ENCODE results near the gene TOMT.

Gene TOMT, protein sequence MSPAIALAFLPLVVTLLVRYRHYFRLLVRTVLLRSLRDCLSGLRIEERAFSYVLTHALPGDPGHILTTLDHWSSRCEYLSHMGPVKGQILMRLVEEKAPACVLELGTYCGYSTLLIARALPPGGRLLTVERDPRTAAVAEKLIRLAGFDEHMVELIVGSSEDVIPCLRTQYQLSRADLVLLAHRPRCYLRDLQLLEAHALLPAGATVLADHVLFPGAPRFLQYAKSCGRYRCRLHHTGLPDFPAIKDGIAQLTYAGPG

DNA sequence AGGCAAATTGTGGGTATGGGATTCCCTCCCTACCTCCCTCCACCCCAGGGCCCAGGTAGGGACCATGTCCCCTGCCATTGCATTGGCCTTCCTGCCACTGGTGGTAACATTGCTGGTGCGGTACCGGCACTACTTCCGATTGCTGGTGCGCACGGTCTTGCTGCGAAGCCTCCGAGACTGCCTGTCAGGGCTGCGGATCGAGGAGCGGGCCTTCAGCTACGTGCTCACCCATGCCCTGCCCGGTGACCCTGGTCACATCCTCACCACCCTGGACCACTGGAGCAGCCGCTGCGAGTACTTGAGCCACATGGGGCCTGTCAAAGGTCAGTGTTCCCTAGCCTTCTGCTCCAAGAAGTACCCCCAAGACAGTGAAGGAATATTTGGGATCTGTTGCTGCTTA, at the start of gene TOMT:
Gene TOMT, plus strand, starts transcription at position 37 of the 400 bp plus-strand sequence. Its CDS starts 28 bp downstream, at position 65.
- no peak for DNase-seq

DNA sequence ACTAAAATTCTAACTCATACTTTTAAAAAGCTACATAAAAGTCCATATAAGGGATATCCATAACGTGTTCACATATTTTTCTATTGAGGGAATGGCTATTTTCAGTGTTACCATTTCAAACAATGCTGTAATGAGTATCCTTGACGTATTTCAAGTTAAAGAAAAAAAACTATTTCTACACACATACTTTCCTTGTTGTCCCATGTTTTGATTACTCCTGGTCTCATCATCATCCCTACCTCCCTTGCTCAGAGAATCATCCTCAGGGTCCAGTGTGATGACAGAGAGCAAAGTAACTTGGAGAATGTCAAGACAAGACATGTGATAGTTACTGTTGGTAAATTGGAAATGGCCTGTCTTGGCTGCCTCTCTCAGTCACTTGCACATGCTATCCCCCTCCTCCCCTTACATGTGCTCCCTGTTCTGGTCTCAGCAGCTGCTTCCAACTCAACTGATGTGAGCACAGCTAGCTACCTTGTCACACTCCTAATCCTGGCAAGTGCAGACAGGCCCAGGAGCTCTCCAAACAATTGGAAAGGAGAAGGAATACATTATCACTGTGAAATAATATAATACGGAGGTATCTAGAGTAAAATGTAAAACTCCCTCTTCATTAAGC, 47.2 kb upstream of the TOMT start:
- no peak for DNase-seq

DNA sequence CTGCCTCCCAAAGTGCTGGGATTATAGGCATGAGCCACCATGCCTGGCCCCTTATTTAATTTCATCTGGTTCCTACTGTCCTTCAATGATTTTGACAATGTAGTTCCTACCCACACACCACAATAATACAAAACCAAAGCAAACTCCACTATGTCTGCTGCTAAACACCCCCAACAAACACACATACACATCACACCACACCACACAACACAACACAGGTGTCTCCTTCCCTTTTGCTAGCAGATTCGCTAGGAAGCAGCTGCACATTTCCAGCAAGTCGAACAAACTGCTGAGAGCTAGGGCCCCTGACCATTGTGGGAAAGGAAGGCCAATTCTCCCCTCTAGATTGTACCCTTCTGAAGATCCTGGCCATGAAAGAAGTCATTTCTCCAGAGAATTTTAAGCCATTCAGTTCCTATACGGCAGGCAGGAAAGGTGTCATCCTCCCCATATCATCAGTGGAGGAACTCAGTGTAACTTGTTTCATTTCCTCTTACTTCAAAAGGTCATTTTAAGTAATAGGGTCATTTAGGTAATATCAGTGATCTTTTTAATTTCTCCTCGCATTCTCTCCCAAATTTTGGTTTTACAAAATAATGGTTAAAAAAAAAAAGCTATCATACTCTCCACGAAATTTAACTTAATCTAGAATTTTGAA, 43.9 kb upstream of the TOMT start:
- no peak for DNase-seq

DNA sequence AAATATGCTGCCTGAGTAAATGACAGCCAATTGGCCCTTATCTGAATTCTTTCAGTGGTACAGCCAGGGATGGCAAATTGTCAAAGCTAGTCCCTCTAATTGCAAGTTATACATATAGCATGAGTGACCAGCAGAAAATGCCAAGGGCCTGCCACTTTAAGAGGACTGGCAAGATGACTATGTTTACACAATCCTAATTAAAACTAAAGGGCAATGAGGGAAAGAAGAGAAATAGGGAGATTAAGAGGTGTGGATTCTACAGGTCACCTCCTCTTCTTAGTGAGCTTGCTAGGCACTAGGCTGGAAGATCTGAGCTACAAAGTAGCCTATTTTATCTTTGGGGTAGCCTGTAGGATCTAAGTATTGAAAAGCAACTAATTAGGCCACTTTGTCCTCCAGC, 38.9 kb upstream of the TOMT start:
- no peak for DNase-seq

DNA sequence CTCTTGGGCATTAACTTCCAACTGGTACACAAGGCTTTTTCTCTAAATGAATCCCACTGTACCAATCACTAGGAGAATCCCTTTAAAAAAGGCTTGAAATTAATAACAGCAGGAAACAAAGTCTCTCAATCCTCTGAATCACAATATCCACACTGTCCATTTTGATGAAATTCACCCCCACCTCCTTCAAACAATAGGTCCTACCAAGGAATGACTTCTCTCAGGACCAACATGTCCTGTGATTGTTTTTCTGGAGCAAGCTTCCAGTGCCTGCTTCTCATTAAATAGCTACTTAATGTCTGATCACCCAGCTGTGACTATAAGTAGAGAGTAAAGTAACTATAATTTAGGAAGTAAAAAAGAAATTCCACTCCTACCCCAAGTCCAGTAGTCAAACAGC, 38.5 kb upstream of the TOMT start:
- DNase-seq: no peak

DNA sequence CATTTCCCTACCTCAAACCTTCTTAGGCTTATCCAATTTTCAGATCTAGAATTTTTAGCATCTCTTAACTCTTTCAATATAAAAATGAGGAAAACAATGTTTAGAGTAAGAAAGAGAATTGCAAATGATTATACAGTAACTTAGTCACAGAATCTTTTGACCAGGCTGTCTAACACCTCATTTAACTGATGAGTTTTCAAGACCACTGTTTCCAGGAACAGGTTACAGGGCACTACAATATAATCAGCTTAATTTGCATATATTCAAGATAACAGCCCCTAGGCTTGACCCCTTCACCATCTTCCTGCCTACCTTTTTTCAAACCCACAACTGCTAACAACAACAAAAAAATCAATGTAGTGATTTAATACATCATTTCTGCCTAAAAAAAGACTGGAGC, 38.0 kb upstream of the TOMT start:
- DNase-seq: no peak

DNA sequence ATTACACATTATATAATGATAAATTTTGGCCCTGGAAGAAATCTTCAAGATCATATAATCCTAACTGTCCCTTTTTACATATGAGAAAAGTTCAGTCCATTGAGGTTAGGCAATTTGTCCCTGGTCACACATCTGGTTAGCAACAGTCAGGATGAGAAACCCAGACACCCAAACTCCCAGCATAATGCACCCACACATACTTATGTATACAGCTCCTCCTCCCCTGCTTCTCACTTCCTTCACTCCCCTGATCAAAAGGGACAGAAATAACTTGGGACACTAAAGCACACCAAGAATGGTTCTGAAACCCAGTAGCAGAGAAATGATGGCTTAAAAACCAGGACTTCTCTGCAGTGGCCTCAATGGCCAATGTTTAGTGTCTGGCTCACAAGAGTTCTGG, 36.5 kb upstream of the TOMT start:
- no peak for DNase-seq

DNA sequence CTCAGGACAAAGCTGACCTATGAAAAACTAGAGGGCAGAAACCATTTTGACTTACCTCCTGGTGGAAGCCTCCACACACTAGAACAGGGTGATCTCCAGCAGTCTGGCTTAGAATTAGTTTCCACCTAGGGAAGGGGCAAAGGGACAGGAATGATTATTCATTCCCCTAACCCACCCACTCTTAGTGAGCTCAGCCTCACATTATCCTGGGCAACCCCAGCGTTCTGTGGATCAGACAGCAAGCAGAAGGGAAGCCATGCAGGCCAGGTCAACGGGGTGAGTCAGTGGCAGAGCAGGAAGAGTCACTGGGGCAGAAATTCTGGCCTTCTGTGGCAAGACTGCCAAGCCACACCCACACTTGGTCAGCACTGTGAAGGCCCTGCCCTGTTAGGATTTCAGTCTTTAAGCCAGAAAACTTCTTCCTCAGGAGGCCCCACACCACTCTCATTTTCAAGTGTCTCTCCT, 35.9 kb upstream of the TOMT start:
- DNase-seq: peak; percentile 83

DNA sequence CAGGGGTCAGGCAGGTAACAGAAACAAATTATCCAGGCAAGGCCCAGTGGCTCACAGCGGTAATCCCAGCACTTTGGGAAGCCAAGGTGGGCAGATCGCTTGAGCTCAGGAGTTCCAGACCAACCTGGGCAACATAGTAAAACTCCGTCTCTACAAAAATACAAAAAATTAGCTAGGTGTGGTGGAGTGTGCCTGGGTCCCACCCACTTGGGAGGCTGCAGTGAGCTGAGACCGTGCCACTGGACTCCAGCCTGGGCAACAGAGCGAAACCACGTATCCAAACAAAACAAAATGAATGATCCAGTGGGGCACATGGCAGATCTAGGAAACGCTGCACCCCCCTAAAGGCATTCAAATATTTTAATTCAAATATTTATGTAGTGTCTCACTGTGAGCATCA, 35.2 kb upstream of the TOMT start:
- DNase-seq: no peak

DNA sequence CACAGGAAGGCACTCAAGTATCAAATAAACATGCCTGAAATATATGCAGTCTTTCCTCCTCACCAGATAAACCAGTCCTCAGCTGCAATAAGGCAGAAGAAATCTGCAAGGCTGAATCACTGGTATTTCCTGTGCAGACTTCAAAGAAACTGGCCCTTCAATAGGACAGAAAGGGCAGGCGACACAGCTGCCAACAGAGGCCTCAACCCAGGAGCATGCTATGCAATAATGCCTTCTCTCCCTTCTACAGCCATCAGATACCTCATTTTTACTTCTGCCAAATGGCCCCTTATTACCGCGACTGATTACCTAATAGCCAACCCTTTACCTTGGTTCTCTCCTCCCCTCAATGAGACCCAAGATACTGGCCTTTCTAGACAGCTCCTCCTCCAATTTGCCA, 33.4 kb upstream of the TOMT start:
- peak; percentile 78 for DNase-seq

DNA sequence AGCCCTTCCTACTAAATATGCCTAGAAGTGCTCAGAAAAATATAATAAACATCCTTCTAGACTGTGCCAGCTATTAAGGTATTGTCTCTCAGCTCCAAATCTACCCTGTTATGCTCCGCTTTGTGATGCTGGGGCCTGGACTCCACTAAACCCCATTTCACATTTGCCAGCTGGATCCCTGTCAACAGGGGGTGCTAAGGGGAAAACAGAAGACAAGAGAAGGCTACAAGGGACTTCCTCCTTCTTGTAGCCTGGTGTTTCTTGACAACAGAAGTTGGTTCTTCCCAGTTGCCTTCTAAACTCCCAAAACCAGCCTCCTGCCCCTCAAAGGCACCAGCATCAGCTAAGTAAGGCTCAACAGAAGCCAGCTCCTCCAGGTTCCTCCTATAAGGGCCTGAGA, 30.6 kb upstream of the TOMT start:
- DNase-seq: no peak

DNA sequence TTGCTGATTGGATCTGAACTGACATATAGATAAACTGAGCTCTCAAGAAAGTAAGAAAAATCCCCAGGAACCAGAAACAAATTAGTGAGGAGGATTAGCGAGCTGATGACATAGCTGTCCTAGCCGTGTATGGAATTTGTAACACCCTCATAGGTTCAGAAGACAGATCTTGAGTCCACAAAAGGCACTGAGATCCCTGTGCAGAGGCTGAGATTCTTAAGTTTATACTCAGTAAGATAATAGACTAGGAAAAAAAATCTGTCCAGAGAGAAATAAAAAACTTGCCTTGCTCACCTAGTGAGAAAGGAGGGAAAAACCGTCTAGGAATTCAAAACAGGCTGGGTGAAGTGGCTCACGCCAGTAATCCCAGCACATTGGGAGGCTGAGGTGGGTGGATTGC, 30.0 kb upstream of the TOMT start:
- DNase-seq: no peak

DNA sequence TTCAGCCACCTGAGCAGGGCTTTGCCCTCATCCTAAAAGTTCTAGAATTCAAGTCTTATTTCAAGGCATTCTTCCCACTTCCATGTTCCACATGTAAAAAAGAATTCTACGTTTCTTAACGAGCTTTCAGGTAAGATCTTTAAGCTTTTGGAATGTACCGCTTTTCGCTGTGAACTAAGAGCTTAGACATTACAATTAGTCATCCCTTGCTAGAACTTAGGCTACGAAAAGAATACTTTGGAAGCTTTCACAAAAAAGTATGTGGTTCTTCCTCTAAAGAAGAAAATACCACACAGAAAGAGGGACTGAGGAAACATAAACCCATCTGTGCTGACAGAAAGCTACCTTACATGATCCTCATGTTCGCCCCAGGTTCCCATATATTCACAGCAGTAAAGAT, 27.2 kb upstream of the TOMT start:
- no peak for DNase-seq

DNA sequence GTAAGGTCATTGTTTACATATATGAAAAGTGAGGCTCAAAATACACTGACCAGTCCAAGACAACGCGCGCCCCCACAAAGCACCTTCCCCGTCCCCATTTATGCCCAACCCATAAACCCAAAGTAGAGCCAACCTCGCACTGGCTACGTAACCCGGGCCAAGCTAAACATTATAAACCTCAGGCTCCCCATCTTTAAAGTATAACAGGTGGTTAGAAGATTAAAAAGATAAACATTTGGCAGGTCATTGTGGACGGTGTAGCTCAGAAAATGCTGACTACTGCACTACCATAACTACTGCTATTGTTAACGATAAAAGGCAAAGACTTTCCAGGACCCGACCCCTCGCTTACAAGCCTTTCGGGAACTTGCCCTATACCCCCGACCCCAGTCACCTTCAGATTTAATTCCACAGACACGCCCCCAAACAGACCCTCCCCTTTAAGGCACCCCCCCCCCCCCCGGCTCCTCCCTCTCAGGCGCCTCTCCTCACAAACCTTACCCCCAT, 25.9 kb upstream of the TOMT start:
- no peak for DNase-seq

DNA sequence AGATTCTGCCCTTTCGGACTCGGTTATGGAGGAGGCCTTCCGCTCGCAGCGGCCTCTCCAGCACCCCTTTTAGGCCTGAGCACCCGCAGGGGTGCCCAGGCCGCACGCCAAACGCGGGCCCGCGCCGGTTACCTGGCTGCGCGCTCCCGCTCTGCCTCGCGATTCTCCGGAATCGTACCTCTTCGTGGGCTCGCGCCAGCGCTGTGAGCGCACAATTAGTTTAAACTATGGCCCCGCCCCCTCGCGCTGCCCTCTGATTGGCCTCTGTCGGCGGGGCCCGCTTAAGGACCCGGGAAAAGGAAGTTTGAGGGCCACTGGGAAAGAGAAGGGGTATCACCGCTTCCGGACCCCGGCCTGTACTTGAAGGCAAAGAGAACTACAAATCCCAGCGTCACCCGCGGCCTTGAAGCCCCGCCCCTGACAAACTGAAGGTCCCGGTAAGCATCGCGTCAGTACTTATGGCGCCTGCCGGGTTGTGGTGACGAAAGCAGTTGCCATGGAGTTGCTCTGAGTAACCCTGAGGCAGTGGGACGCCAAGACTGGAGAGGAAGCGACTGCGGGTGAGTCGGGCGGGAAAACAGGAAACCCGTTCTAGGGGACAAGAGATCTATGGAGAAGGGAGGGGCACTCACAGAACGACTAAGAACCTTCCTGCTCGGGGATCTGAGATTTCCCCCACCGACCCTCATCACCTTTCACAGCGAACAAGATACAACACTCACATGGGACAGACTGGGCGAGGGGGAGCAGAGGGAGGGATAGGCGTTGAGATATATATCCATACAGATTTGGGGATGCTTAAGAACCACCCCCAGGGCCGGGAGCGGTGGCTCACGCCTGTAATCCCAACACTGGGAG, 25.2 kb upstream of the TOMT start, which contains the start of the genes LRRC51 and NUMA1:
Gene LRRC51, plus strand, starts transcription at position 525 of the 858 bp plus-strand sequence. CDS start 8,234 bp downstream, outside the sequence.
Gene NUMA1, minus strand, starts transcription at position 217 of the 858 bp plus-strand sequence. CDS start 44,599 bp downstream, outside the sequence.
- DNase-seq: peak; percentile 99

DNA sequence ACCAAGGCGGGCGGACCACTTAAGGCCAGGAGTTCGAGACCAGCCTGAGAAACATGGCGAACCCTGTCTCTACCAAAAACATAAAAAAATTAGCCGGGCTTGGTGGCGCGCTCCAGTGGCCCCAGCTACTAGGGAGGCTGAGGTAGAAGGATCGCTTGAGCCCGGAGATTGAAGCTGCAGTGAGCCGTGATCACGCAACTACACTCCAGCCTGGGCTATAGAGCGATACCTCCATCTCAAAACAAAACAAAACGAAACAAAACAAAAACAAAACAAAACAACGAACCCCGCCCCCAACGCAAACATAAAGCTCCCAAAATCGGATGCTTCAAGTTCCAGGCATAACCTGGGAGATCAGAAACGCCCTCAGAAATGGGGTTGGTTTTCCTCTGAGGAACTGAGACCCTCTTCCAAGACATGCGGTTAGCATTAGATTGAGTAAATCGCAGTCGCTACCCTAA, 24.5 kb upstream of the TOMT start:
- DNase-seq: no peak

DNA sequence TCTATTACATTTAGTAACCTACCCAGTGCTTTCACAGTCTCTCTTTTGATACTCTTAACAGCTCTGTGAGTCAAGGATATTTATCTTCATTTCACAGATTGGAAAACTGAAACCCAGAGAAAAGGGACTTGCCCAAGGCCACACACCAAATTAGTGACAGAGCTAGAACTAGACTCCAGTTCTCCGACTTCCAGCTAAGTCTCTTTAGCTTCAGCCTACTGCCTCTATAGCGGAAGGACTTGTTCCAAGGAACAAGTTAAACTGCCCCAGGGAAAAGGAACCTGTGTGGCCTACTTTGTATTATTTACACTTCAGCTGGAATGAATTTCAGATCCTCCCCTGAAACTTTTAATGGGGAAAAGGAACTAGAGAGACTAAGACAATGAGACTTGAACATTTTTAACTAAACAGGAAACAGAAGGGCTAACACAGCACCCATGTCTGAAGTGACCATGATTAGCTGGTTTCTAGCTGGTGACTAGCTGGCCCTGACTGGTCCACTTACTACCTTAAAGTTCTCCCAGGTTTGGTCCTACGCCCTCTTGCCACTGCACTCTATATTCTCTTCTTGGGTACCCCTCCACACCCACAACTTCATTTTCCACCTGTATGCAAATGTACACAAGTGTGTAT, 23.8 kb upstream of the TOMT start:
- no peak for DNase-seq

DNA sequence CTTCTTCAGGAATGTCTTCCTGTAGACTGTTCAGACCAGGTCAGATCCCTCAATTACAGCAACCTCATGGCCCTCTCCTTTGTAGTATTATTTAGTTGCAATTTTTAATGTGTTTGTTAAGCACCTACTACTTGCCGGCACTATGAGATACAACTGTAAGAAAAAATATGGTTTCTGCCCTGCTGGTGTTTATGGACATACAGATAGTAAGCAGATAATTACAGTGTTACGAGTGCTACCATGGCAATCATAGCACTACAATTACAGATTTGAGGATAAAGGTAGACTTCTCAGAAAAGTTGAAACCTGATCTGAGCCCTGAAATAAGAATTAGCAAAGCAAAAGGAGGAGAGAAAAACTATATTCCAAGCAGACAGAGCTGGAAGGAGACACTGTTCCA, 22.3 kb upstream of the TOMT start:
- no peak for DNase-seq

DNA sequence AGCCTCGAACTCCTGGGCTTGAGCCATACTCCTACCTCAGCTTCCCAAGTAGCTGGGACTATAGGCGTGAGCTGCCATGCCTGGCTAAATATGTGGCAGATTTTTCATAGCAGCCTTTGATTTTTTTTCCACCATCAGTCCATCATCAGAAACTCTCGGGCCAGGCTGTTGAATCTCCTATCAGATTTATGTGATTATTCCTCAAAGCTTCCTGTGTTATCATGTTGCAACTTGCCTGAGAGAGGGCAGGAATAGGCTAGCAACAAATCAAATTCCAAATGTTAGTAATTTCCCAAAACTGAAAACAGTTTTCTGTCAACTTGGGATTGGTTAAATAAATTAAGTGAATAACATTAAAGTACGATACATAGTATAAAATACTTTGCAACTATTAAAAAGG, 21.6 kb upstream of the TOMT start:
- no peak for DNase-seq

DNA sequence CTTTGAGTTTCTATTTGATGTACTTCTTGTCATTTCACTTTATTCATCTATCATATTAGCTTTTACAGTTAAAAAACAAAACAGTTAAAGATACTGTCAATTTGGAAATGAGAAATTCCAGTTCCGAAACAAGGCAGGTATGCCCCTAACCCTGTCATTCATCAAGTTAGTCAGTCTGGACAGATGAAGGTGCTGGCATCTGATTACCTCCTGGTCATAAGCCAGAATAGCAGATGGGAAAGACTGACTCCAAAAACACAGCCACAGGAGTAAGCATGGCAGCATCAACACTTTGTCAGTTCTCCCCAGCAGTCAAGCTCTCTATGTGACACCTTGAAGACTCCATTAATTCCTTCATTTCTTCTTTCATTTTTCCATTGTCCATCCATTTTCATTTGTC, 20.8 kb upstream of the TOMT start:
- no peak for DNase-seq

DNA sequence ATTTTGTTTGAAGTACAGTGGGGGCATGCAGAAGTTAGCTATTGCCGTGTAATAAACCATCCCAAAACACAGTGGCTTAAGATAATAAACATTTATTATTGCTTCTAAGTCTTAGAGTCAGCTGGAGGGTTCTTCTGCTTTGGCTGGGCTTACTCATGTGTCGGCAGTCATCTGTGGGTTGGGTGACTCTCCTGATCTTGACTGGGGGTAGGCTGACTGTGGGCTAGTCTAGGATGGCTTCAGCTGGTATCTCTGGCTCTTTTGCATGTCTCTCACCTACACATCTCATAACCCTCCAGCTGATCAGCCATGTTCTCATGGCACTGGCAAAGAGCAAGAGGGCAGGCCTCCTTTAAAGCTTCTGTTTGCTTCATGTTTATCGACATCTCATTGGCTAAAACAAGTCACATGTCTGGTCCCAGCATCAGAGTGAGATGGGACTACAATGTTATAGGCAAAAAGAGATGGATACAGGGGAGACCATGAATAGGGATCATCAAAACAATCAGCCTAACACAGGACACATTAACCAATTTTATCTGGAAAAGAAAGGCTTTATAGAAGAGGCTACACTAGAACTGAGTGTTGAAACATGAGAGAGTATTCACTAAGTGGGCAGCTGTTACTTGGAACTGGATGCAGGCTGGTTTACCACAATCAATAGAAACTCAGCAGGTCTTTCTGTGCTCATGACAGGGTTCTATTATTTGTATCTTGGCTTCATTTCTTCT, 19.9 kb upstream of the TOMT start:
- no peak for DNase-seq

All from NCI-H226 (cell line).